ENCODE measurements around the gene CNNM2.

The CNNM2 gene

DNA sequence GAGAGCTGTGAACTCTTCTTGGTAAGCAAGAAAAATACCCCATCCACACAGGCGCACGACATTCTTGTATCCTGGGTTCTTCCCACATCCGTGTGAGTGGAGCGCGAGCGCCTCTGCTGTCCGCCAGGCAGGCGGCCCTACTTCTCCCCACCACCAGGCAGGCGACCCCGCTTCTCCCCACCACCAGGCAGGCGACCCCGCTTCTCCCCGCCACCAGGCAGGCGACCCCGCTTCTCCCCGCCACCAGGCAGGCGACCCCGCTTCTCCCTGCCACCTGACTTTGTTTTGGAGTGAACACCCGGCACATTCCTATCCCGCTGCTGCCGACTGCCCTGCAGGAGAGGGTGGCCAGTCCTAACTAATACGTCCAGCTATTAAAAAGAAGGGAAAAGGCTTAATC lies 154.2 kb downstream of the CNNM2 start:
- Histone ChIP-seq H2AFZ (ENCODE audit: low read depth, low read length, severe bottlenecking) (no peak overlapping the region), H3F3A (ENCODE audit: insufficient read depth) (no peaks in the 10 kb centered on the region), H3K9me2 (replicated peaks; ENCODE audit: insufficient read depth, low read length) (no peaks in the 10 kb centered on the region), H3K4me3 (ENCODE audit: insufficient read depth, low read length, poor library complexity, severe bottlenecking) (no peak overlapping the region), H3K9me3 (ENCODE audit: insufficient read depth, low read length) (no peaks in the 10 kb centered on the region), H3K36me3 (ENCODE audit: low read length) (no peaks in the 10 kb centered on the region), H3K27me3 (ENCODE audit: low read length) (no peaks in the 10 kb centered on the region), H3K4me2 (ENCODE audit: low read depth, low read length, poor library complexity, severe bottlenecking) (no peak overlapping the region), H3K27ac (ENCODE audit: low read depth, low read length) (no peak overlapping the region), H4K20me1 (ENCODE audit: low read depth, low read length) (no peaks in the 10 kb centered on the region), H3K9ac (ENCODE audit: low read length) (no peak overlapping the region), H3K79me2 (ENCODE audit: insufficient read depth, low read length) (no peaks in the 10 kb centered on the region)
- TF ChIP-seq, protein P1, sequence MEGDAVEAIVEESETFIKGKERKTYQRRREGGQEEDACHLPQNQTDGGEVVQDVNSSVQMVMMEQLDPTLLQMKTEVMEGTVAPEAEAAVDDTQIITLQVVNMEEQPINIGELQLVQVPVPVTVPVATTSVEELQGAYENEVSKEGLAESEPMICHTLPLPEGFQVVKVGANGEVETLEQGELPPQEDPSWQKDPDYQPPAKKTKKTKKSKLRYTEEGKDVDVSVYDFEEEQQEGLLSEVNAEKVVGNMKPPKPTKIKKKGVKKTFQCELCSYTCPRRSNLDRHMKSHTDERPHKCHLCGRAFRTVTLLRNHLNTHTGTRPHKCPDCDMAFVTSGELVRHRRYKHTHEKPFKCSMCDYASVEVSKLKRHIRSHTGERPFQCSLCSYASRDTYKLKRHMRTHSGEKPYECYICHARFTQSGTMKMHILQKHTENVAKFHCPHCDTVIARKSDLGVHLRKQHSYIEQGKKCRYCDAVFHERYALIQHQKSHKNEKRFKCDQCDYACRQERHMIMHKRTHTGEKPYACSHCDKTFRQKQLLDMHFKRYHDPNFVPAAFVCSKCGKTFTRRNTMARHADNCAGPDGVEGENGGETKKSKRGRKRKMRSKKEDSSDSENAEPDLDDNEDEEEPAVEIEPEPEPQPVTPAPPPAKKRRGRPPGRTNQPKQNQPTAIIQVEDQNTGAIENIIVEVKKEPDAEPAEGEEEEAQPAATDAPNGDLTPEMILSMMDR (IDR thresholded peaks at IDR 0.05; ENCODE audit: insufficient read depth, low read length, poor library complexity, severe bottlenecking) = no peak
- TF ChIP-seq EZH2phosphoT487 (conservative IDR thresholded peaks at IDR 0.05; ENCODE audit: low read length) = no peak

DNA sequence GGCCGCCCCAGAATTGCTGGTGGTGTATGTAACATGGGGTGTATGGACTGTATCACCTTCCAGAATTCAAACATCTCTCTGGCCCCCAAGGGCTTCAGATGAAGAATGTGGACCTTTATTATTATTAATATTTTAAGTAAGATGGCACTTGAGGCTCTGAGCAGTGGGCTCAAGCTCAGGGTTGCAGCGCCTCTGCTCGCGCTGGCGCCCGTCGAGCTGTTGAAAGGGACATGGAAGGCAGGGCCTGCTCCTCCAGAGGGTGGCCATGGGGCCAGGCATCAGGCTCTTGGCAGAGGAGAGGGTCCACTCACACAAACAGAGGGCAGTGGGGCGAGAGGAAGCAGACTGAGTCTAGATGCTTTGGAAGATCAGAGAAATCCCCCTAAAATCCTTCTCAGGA lies 154.8 kb downstream of the CNNM2 start:
- Histone ChIP-seq H3K9me2 (replicated peaks; ENCODE audit: insufficient read depth, low read length) (no peaks in the 10 kb centered on the region), H3K9me3 (ENCODE audit: insufficient read depth, low read length) (no peaks in the 10 kb centered on the region), H2AFZ (ENCODE audit: low read depth, low read length, severe bottlenecking) (no peak overlapping the region), H3K79me2 (ENCODE audit: insufficient read depth, low read length) (no peaks in the 10 kb centered on the region), H3K27me3 (ENCODE audit: low read length) (no peaks in the 10 kb centered on the region), H3K36me3 (ENCODE audit: low read length) (no peaks in the 10 kb centered on the region), H3K4me2 (ENCODE audit: low read depth, low read length, poor library complexity, severe bottlenecking) (no peak overlapping the region), H3F3A (ENCODE audit: insufficient read depth) (no peaks in the 10 kb centered on the region), H4K20me1 (ENCODE audit: low read depth, low read length) (no peaks in the 10 kb centered on the region), H3K27ac (ENCODE audit: low read depth, low read length) (no peak overlapping the region), H3K9ac (ENCODE audit: low read length) (no peak overlapping the region), H3K4me3 (ENCODE audit: insufficient read depth, low read length, poor library complexity, severe bottlenecking) (no peak overlapping the region)
- no peak for TF ChIP-seq EZH2phosphoT487 (conservative IDR thresholded peaks at IDR 0.05; ENCODE audit: low read length)
- TF ChIP-seq, protein P1 (IDR thresholded peaks at IDR 0.05; ENCODE audit: insufficient read depth, low read length, poor library complexity, severe bottlenecking) = no peak

GRCh38 chr10:103077020-103077419 lies 158.9 kb downstream of the CNNM2 start:
- no peak overlapping the region for H3K27ac ChIP-seq (ENCODE audit: low read depth, low read length)
- no peak overlapping the region for H3K4me3 ChIP-seq (ENCODE audit: insufficient read depth, low read length, poor library complexity, severe bottlenecking)
- no peaks in the 10 kb centered on the region for H3F3A ChIP-seq (ENCODE audit: insufficient read depth)
- H3K4me2 ChIP-seq (ENCODE audit: low read depth, low read length, poor library complexity, severe bottlenecking) = no peak overlapping the region
- H3K9me2 ChIP-seq (replicated peaks; ENCODE audit: insufficient read depth, low read length) = no peaks in the 10 kb centered on the region
- TF ChIP-seq, protein P1 (IDR thresholded peaks at IDR 0.05; ENCODE audit: insufficient read depth, low read length, poor library complexity, severe bottlenecking) = no peak
- TF ChIP-seq EZH2phosphoT487 (conservative IDR thresholded peaks at IDR 0.05; ENCODE audit: low read length) = no peak
- H3K79me2 ChIP-seq (ENCODE audit: insufficient read depth, low read length) = no peaks in the 10 kb centered on the region
- H3K36me3 ChIP-seq (ENCODE audit: low read length) = no peaks in the 10 kb centered on the region
- no peaks in the 10 kb centered on the region for H4K20me1 ChIP-seq (ENCODE audit: low read depth, low read length)
- H3K9ac ChIP-seq (ENCODE audit: low read length) = no peak overlapping the region
- H3K9me3 ChIP-seq (ENCODE audit: insufficient read depth, low read length) = no peaks in the 10 kb centered on the region
- no peaks in the 10 kb centered on the region for H3K27me3 ChIP-seq (ENCODE audit: low read length)
- H2AFZ ChIP-seq (ENCODE audit: low read depth, low read length, severe bottlenecking) = no peak overlapping the region

All from SU-DHL-6 (cell line).